Measurements from ENCODE around the gene SUPT3H.

The SUPT3H gene

DNA sequence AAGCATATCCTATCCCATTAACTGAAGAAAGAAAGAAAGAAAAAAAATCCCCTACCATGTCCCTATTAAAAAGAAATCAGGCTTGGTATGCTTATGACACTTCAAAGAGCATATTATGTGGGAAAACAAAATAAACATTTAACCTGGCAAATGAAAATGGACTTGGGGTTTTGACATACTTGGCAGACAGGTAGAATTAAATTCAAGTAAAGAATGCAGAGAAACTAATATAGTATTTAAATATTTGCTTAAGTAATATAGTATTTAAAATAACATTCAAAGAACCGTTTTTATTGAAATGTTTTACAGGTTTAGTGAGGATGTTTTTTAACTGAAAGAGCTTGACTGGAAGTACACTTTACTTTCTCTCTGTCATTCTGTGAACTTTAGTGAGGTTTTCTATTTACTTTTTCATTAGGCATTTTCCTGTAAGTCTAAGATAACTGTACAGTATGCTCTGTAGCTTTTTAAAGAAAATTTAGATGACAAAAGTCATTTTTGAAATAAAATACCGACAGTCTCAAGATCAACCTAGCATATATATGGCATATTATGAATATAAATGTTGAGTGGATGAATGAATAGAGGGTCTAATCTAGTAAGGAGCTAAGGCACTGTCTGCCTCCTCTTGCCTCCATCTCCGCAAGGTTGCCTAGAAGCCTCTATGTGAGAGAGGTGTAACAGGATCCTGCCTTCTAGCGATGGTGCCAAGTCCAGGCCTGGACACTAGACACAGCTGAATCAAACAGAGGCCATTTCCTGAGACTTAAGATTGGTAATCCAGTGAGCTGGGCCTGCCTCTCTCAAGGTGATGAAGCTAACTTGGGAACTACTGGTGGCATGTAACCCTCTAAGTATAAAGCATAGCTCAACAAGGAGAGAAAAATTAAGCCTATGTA lies 394.0 kb downstream of the SUPT3H start:
- Histone ChIP-seq H3K27ac (no peak overlapping the region), H3K4me3 (no peak overlapping the region)
- TF ChIP-seq, protein P1, sequence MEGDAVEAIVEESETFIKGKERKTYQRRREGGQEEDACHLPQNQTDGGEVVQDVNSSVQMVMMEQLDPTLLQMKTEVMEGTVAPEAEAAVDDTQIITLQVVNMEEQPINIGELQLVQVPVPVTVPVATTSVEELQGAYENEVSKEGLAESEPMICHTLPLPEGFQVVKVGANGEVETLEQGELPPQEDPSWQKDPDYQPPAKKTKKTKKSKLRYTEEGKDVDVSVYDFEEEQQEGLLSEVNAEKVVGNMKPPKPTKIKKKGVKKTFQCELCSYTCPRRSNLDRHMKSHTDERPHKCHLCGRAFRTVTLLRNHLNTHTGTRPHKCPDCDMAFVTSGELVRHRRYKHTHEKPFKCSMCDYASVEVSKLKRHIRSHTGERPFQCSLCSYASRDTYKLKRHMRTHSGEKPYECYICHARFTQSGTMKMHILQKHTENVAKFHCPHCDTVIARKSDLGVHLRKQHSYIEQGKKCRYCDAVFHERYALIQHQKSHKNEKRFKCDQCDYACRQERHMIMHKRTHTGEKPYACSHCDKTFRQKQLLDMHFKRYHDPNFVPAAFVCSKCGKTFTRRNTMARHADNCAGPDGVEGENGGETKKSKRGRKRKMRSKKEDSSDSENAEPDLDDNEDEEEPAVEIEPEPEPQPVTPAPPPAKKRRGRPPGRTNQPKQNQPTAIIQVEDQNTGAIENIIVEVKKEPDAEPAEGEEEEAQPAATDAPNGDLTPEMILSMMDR (IDR thresholded peaks at IDR 0.05): no peak
- DNase-seq (ENCODE audit: low spot score): no peak

DNA sequence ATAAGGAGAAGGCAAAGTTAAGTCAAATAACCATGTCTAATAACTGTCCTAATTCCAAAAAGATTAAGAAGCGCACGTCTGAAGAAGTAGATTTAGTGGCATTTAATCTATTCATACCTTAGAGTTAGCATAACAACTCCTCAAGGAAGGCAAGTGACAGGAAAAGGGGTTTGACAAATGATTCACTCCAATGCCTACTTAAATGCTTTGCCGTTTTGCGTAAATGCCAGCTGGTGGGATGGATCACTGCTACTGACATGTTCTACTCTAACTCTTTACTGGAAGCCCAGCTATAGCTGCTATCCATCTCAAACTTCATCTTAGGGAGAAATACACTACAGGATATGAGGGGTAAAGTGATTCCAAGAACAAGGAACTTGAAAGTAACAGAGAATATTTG lies 396.9 kb downstream of the SUPT3H start:
- no peak overlapping the region for H3K4me3 ChIP-seq
- no peak overlapping the region for H3K27ac ChIP-seq
- TF ChIP-seq, protein P1 (IDR thresholded peaks at IDR 0.05): no peak
- no peak for DNase-seq (ENCODE audit: low spot score)

DNA sequence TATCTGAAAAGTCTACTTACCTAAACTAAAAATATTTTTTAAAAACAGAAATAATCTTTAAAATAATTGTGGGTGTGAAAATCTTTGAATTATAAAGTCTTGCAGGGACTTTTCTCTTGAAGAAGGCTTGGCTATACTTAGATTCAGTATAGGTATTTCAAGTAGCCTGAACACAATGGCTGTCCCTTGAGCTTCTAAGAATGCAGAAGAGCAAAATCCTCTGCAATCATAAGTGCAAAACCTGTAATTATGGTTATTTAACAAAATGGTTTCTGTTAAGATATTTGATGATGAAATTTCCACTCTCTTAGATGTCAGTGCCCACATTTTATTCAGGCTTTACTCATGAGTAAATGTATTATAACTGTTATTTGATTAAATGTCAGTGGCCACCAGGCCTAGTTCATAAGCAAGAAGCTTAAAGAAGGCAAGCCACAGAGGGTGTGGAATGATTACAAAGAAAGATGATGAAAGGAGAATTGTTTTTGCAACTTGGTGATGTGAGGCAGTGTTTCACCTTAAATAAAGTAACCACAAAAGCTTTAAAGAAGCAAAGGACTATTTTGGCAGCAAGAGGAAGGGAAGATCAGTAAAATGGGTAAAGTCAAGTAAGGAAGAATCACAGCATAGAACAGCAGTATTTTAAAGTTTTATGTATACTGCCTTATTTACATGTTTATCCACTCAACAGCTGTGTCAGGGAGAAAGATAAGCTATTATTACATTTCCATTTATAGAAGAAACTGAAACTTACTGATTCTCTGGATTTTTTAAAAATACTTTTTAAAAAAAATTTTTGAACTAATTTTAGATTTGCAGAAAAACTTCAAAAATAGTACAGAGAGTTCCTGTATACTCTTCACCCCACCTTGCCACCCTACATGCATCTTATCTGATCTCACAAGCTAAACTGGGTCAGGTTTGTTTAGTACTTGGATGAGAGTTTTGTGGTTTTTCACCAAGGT lies 400.8 kb downstream of the SUPT3H start:
- Histone ChIP-seq H3K4me3 (no peak overlapping the region), H3K27ac (no peak overlapping the region)
- TF ChIP-seq, protein P1 (IDR thresholded peaks at IDR 0.05): no peak
- no peak for DNase-seq (ENCODE audit: low spot score)

DNA sequence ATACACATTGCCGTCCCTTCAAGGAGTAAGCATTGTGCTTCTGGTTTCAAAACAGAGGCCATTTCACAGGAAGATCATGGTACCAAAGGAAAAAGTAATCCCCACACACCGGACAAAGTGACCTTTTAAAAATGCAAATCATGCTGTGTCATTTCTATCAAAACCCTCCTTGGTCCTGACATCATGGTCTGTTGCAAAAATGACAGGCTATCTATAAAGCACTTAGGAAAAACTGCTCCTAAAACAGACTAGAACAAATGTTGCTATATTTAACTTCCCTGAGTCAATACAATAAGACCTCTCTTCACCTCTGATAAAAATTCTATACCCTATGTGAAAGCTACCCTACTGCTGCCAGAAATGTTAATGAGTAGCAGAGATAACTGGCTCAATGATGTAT lies 403.2 kb downstream of the SUPT3H start:
- H3K4me3 ChIP-seq: no peak overlapping the region
- DNase-seq (ENCODE audit: low spot score): no peak
- TF ChIP-seq, protein P1 (IDR thresholded peaks at IDR 0.05): no peak
- H3K27ac ChIP-seq: no peak overlapping the region

DNA sequence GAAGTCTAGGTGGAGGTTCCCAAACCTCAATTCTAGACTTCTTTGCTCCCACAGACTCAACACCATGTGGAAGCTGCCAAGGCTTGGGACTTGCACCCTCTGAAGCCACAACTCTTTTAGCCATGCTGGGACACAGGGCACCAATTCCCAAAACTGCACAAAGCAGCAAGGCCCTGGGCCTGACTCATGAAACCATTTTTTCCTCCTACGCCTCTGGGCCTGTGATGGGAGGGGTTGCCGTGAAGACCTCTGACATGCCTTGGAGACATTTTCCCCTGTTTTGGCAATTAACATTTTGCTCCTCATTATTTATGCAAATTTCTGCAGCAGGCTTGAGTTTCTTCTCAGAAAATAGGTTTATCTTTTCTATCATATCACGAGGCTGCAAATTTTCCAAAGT lies 405.0 kb downstream of the SUPT3H start:
- no peak for DNase-seq (ENCODE audit: low spot score)
- TF ChIP-seq, protein P1 (IDR thresholded peaks at IDR 0.05): no peak
- no peak overlapping the region for H3K4me3 ChIP-seq

DNA sequence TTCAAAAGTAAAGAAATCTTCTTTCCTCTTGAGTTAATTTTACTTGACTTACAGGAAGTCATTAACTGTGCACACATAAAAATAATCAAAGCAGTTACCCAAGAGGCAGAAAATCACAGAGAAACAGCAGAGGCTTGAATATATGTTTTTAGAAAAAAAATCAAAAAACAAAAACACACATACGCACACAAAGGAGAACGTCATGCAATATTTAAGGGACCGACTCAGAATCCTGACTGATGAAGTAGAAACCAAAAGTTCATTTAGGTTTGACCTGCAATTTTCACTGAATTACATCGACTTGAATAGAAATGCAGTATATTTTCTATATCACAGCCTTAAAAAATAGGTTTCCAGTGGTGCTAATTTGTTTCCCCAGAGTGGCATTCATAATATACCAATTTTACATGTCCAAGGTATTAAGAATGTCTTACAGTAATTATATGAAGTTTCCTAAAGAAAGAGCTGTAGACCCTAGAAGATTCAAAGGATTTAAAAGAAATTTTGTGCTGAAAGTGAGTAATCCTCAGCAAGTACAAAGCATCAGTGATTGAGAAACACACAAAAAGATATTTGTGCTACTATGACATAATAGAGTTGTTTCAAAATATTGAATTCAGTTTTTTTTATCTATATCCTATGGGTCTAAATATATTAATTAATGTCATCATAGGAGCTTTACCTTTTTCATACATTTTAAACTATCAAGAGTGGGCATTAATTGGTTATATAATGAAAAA lies 408.1 kb downstream of the SUPT3H start:
- TF ChIP-seq, protein P1 (IDR thresholded peaks at IDR 0.05): no peak
- no peak overlapping the region for H3K4me3 ChIP-seq
- no peak overlapping the region for H3K27ac ChIP-seq
- DNase-seq (ENCODE audit: low spot score): no peak

More for the DNA sequence above, 405.0 kb downstream of the SUPT3H start:
- no peak overlapping the region for H3K27ac ChIP-seq
